PC-3 (cell line): Measurements from ENCODE around the gene SCFD1.
A peak's percentile ranks its signal among the peaks of the same experiment; 100 is the strongest.

ENCODE experiments used
- EZH2 ChIP-seq: fragments of 300-600 bp; sonication (generic); IDR thresholded peaks from one replicate; pipeline ENCODE4 v1.6.1; 2017; ENCODE audit warnings: antibody characterized with exemption, mild to moderate bottlenecking, low read length; ENCODE audit not compliant: unreplicated experiment
- EZH2phosphoT487 ChIP-seq: fragments of 300-600 bp; sonication (generic); IDR thresholded peaks from 2 replicates; pipeline ENCODE4 v1.6.1; 2018; ENCODE audit warnings: mild to moderate bottlenecking, antibody characterized with exemption, low read length, borderline replicate concordance
- TF ChIP-seq, protein P1 (sequence below): fragments of 300-600 bp; sonication (generic); conservative IDR thresholded peaks from 2 replicates; pipeline ENCODE4 v1.5.1; 2017; ENCODE audit warnings: antibody characterized with exemption, low read depth, mild to moderate bottlenecking, low read length

DNA sequence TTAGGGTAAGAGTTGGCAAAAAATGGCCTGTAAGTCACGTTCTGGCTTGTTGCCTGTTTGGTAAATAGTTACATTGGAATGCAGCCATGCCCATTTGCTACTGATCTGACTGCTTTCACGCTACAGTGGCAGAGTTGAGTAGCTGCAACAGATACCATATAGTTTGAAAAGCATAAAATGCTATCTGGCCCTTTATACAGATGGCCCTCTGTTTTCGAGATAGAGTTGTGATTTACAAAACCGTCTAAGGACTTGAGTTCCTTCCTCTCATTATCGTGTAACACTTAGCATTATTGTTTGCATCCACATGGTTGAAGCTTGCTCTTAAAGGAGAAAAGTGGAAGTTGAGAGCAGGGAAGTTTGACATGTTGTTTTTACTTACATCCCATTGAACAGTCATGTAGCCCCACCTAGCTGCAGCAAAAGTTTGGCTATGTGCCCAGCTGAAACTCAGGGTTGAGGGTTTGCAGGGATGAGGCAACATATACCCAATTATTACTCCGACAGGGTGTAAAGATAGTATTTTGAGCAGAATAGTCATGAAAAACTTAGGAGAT lies 11.3 kb upstream of the SCFD1 start:
- TF ChIP-seq, protein P1, sequence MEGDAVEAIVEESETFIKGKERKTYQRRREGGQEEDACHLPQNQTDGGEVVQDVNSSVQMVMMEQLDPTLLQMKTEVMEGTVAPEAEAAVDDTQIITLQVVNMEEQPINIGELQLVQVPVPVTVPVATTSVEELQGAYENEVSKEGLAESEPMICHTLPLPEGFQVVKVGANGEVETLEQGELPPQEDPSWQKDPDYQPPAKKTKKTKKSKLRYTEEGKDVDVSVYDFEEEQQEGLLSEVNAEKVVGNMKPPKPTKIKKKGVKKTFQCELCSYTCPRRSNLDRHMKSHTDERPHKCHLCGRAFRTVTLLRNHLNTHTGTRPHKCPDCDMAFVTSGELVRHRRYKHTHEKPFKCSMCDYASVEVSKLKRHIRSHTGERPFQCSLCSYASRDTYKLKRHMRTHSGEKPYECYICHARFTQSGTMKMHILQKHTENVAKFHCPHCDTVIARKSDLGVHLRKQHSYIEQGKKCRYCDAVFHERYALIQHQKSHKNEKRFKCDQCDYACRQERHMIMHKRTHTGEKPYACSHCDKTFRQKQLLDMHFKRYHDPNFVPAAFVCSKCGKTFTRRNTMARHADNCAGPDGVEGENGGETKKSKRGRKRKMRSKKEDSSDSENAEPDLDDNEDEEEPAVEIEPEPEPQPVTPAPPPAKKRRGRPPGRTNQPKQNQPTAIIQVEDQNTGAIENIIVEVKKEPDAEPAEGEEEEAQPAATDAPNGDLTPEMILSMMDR = peak; percentile 62
- TF ChIP-seq EZH2phosphoT487 = no peak
- no peak for TF ChIP-seq EZH2
